Activated naive CD4-positive, alpha-beta T cell treated with anti-CD3 and anti-CD28 coated beads, Interleukin-2, amount 50 U/mL, for 16 hours (primary cell): Measurements from ENCODE around the gene KIAA1755.

Source experiments
- DNase-seq: peaks from one replicate; pipeline ENCODE4 v3.0.0-alpha.2; 2020

KIAA1755 gene

DNA sequence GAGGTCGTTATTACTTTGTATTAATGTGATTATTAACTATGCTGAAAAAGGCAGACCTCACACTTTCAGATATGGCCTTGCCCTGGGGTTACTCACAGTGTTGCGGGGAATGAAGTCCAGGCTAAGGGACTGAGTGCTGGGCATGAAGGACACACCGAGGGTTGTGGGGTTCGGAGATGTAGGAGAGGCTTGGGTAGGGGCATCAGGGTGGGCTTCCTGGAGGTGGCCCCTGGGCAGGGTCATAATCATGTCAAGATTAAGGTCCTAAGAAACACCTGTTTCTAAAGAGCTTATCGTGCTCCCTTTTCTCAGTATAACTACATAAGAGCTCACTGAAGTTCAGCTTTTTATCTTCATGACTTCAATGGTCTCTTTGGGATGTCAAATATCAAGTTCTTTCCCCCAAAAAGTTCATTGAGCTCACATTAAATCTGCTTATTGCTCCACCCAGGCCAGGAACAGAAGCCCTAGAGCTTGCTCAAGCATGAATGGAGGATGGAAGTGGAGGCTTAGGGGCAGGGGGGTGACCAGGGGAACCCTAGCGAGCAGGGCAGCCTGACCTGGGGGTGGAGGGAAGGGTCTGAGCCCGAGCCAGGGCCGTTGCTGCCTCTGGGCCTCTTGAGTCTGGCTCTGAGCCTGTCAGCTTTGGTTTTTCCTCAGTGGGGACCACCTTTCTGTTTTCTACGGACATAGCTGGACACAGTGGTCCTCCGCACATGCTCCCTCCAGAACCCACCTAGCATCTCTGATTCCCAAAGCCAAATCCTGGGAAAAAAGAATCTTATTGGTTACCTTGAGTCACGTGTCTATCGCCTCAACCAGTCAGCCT is 58.2 kb downstream of the KIAA1755 start:
- DNase-seq: no peak

DNA sequence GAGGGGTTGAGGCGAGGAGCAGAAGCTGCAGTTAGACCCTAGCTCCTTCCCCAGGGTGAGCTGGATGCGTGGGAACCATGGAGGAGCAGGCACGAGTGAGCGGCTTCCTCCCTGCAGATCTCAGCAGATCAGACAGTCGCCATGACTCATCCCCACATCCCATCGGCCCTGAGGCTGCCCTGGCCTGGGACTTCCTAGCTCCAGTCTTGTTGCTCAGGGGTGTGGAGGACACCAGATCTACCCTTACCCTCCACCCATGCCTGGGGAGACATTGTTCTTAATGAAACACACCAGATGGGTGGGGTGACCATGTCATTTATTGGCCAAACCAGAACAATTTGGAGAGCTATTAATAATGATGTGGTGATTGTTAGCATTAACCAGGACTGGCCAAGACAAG is 59.2 kb downstream of the KIAA1755 start:
- no peak for DNase-seq

DNA sequence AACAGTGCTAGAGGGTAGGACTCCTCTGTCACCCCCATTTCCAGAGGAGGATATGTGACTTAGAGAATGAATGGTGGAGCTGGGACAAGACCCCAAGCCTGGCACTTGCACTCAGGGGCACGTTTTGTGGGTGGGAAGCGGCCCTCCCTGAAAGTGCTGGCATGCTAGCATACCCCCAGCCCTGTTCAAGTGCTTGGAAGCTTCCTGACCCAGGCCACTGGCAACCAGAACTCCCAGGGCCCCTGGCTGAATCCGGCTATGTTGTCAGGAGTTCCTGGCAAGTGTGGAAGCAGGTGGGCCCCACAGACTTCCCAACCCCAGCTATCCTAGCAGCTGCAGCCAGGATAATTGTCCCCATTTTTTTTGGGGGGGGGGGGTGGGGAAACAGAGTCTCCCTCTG is 59.9 kb downstream of the KIAA1755 start:
- no peak for DNase-seq

DNA sequence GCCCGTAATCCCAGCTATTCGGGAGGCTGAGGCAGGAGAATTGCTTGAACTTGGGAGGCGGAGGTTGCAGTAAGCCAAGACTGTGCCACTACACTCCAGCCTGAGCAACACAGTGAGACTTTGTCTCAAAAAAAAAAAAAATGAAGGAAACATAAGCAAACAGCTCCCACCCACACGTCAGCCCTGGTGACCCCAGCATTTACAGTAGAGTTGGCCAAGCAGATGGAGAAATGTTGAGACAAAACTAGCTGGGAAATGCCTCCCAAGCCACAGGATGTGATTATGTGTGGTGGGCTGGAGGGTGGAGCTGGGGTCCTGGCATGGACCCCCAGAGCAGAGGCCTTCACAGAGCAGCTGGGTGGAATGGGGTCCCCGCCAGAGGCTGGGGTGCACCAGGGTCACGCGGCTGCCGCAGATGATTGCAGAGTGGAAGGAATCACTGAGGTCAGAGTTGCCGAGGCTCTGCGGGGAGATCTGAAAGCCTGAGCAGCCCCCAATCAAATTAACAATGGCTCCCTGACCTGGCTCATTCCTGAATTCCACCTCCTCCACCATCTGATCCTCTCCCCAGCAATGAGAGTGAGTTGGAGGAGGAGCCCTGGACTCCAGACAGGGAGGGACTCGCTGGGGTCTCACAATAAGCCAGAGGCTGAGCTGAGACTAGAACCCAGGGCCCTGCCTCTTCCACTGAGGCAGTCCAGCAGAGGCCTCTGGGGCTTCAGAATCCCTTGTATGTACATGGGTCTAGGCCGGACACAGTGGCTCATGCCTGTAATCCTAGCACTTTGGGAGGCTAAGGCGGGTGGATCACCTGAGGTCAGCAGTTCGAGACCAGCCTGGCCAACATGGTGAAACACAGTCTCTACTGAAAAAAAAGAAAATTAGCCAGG is 60.8 kb downstream of the KIAA1755 start:
- DNase-seq: no peak

DNA sequence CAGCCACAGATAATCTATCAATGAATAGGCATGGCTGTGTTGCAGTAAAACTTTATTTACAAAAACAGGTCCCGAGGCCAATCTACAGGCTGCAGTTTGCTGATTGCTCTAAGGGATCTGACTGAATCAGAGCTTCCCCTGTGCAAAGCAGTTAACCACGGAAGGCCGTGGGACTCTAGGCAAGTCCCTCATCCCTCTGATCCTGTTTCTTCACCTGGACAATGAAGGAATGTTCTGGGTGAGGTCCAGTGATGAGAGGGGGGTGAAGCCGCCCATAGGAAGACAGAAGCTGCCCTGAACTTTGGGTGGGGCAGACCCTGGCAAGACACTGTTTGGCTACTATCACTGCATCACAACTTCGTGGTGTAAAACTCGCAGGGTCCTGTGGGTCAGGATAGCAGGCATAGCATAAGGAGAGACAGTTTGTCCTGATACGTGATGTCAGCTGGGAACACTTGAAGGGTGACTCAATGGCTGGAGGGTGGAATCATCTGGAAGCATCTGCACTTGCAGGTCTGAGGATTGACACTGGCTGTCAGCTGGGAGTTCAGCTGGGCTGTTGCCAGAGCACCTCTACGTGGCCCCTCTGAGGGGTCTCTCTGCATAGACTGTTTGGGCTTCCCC is 62.2 kb downstream of the KIAA1755 start:
- no peak for DNase-seq

DNA sequence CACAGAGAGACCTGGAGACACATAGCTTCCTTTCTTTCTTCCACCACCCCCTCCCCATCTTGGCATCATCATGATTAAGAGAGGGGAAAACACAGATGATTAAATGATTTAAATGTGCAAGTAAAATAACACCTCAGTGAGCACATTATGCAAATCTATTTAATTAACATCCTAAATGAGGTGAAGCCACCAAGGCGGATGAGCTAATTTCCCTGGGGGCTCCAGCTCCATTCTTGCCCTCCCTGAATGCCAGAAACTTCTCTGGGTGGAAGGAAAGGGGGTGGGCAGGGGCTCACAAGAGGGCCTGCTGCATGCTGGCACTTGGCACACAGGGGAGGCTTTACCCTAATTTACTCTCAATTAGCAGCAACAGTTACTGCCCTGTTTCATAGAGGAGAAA is 62.9 kb downstream of the KIAA1755 start:
- no peak for DNase-seq

DNA sequence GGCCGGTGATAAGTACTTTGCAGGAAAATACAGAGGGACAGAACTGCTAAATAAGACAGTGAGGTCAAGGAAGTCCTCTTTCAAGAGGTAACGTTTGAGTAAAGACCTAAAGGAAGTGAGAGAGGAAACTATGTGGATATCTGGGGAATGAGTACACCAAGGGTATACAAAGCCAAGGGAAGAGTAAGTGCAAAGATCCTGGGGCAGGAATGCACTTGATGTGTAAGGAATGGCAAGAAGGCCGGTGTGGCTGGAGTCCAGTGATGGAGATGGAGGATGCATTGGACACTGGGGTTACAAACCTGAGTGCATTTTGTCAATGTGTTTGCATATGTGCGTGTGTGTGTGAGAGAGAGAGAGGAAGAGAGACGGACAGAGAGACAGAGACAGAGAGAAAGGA is 63.3 kb downstream of the KIAA1755 start:
- DNase-seq: no peak

DNA sequence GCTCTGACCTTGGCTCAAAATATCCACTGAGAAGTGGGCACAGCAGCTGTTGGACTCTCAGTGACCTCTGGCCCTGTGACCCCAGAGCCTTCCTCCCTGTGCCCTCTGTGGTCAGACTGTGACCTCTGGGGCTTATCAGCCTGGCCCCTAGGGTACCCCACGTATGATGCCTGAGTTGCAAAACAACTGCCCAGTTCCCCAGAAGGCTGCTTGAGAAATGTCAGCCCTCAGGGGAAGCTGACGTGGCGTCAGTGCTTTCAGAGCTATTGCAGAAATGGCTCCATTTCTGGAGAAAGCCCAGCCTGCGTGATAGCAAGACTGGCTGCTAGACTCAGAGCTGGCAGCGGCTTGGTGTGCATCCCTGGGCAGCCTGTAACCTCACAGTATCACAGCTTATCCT is 63.9 kb downstream of the KIAA1755 start:
- no peak for DNase-seq

DNA sequence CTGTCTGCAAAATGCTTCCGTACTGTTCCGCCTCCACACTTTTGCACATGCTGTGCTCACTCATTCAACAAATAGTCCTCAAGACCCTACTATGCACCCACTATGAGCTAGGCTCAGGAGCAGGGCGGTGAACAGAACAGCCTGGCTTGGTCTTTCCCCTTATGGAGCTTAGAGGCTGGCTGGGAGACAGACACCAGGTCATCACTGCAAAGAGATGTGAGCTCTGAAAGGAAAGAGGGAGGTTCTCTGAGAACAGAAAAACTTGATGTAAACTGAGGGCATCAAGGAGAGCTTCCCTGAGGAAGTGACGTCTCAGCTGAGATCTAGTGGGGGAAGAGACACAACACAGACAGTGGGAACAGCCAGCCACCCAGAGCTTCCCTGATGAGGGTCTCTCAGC is 64.5 kb downstream of the KIAA1755 start:
- DNase-seq: no peak

DNA sequence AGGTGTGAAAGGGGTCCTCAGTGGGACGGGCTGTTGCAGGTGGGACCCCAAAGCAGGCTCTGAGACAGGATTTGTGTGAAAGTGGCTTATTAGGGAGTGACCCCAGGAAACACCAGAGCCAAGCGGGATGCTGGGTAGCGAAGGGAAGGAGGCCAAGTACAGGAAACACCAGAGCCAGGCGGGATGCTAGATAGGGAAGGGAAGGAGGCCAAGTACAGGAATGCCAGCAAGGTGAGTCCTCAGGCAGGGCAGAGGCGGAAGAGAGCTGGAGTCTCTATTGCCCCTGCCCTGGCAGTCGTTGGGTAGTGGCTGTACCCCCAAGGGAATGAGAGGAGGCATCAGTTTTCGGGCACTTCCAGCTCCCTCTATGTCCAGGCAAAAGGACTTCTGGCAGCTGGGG is 65.0 kb downstream of the KIAA1755 start:
- DNase-seq: no peak

DNA sequence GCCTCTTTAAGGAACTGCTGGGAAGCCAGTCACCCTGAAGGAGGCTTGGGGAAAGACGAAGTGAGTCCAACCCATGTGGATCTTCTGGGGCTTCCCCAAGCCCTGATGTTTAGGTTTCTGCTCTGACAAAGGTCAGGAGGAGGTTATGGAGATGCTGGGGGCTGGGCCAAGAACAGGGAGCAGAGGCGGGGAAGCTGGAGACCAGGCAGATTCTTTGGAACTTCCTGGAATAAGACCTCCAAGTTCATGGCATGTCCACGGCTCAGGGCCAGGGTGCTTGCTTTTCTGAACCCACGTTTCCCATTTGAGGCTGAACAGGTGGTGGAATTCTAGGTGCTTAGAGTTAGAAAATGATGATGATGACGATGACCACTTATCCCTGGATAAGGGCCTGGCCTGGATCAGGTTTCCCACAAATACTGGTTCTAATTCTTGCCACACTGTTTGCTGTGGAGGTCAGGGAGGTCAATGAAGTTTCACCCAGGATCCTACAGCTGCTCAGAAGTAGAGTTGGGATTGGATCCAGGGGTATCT is 65.5 kb downstream of the KIAA1755 start:
- no peak for DNase-seq

DNA sequence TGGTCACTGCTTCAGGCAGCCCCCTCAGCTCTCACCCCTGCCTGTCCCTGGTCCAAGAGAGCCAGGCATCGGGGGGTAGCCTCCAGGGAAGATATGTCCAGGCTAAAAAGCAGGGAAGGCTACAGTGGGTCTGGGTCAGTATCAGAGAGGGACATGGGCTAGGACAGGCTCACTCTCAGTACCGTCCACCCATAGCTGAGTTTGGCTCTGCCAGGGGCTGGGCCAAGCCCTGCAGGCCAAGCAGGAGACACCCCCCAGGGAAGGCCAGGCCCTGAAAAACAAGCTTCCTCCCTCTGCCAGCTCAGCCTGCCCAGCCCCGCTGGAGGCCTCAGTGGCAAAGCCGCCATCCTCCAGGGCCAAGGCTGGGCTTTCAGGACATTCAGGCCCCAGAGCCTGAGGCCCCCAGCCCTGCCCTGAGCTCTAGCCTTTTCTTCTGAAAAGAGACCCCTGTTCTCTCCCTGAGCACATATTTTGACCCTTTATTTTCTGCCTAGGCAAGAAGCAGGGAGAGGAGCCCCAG is 66.9 kb downstream of the KIAA1755 start:
- no peak for DNase-seq

DNA sequence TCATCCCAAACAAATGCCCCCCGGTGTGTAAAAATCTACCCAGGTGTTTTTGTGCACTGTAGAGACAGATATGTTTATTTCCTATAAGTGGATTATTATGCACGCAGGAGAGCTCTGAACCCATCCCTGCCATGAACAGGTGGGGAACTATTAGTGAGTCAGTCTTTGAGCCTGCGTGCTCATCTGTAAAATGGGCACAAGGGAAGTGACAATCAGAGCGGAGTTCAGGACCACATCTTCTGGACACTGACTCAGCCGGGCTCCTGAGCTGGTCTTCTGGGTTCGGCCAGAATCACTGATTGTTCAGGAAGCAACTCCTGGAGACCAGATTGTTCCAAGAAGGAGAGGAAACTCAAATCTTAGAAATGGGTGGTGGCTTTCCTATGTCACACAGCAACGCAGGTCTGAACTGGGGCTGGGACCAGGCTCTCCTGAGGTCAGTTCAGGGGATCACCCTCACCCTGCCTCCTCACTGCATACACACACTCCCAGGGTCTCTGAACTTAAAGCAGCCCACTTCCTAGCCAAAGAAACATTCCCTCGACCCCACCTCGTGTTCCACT is 68.1 kb downstream of the KIAA1755 start:
- no peak for DNase-seq

DNA sequence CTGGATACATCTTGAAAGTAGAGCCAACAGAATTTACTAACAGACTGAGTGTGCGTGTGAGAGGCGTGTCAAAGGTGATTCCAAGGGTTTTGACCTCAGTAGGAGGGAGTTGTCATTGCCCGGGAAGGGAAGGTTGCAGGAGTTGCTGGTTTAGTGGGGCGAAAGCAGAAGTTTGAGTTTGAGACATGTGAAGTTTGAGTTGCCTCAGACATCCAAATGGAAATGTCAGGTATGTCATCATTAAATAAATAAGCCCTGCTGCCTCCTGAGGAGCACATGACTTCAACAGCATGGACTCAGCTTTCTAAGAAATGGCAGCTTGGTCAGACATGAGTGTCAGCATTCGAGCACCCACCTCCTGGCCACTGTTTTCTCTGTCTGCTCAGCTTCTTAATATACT is 68.9 kb downstream of the KIAA1755 start:
- DNase-seq: no peak

DNA sequence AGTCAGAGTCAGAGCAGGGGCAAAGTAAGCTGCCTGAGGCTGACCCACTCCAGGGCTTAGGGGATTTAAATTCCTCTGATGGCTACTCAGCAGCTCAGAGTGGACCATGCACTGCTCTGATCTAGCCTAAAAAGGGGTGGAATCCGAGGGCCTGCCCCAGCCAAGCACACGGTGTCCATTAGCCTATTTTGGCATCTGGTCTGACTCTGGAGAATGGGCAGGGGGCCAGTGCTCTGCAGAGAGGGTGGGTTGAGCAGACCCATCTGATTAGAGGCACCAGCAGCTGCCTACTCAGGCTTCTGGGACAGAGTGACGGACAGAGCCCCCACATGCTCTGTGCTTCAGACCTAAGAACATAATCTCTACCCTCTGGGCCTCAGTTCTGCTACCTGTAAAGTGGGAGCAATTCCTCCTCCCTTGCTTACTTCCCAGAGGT is 69.6 kb downstream of the KIAA1755 start:
- no peak for DNase-seq

DNA sequence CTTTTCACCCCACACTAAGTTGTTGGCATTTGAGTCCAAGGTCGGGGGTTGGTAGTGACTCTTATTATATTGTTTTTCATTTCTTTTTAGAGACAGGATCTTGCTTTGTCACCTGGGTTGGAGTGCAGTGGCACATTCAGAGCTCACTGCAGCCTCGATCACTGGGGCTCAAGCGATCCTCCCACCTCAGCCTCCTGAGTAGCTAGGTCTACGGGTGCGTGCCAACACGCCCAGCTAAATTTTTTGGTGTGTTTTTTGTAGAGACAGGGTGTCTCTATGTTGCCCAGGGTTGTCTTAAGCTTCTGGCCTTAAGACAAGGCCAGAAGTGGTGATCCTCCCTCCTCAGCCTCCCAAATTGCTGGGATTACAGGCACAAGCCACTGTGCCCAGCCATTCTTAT is 70.4 kb downstream of the KIAA1755 start:
- no peak for DNase-seq

DNA sequence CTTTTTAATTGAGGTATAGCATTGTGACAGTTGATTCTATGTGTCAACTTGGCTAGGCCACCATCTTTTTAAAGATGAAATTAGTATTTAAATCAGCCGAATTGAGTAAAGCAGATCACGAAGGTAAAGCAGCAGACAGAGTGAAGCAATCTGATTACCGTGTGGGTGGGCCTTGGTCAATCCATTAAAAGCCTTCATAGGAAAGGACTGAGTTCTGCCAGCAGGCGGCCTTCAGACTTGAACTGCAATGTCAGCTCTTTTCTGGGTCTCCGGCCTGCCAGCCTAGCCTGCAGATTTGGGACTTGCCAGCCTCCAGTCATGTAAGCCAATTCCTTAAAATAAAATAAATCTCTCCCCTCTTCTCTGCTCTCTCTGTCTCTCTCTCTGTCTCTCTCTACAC is 73.0 kb downstream of the KIAA1755 start:
- no peak for DNase-seq

DNA sequence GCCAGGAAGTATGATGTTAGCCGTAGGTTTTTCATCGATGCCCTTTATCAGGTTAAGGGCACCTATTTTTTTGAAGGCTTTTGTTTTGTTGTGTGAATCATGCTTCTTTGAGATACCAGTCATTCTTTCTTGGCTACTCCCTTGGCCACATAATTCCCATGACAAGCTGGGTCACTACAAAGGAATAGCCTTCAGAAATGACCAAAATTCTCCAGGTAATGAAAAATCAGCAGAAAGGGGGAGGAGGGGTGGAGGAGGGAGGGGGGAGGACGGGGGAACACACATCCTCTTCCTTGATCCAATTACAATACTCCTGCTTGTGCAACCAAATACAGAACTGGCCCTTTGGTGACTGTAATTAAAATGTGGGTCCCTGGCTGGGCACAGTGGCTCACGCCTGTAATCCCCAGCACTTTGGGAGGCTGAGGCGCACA is 73.7 kb downstream of the KIAA1755 start:
- DNase-seq: no peak

DNA sequence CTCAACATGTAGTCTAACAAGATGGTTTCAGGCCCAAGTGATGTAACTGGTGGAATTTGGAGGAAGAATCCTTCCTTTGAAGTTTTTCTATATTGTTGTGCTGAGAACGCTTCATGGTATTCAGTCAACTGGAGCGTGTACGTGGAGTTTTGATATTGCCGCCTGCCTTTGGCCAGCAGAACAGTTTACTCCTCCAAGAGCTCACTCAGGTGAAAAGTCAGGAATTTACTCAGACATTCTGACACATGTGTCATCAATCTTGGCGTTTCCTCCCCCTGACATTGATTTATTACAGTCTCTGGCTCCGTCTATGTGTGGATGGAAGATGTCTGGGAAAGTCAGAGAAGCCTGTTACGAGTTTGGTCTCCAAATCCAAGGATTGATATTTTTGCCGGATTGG is 76.4 kb downstream of the KIAA1755 start:
- no peak for DNase-seq

DNA sequence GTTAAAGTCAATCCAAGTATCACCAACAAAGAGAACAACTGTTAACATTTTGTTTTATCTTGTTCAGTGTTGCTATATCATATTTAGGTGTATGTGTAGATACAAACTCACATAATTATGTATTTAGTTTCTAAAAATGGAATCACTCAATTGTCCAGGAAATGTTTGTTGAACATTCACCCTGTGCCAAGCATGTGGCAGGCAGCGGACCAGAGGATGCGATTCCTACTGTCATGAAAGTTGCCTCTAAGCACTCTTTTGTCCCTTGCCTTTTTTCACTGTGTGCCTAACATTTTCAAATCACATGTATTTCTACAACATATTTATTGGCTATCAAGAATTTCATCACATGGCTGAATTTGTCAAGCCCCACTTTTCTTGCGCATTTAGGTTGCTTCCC is 78.6 kb downstream of the KIAA1755 start:
- DNase-seq: no peak

DNA sequence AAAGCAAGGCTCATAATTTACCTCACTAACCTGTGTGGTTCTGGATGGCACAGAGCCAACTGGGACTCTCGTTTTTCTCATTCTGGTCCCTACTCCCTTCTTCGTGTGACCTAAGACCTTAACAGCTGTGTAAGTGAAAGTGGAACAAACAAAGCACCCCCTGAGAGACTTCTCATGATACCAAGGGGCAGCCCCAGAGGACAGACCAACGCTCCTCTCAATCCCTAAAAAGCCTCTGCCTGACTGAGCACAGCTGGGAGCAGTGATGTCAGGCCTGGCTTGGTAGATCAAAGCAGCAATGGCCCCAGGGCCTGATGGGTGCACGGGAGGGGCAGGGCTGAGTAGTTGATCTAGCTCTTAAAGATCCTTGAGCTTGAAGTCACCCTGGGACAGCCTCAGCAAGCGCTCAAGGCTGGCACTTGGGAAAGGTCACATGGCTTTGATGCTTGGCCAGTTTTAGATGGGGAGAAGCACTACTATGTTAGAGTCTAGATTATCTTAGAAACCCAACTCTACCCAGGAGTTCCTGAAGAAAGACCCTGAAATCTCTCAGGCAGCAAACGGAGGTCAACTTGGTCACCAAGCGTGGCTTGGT is 79.2 kb downstream of the KIAA1755 start:
- DNase-seq: no peak

DNA sequence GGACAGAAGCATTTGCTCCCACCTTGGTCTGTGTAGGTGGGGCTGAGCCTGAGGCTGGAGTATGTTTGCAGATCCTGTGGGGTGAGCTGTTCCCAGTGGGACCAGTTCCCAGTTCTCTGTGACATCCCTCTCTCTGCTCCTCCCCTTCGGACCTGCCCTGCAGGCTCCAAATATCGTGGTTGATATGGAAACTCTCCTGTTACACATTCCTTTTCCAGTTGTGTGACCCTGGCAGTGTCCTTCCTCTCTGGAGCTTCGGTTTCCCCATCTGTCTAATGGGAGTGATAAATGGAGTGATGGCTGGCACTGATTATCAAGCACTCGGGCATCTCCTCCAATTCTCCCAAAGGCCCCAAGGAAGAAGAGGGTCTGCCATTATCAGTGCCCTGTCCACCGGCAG is 79.8 kb downstream of the KIAA1755 start:
- no peak for DNase-seq
